Activated CD4-positive, alpha-beta T cell treated with anti-CD3 and anti-CD28 coated beads, Interleukin-2, amount 50 U/mL, for 1 hour (primary cell): ENCODE results near the gene TRIM31.

ENCODE experiments used
- DNase-seq: peaks from one replicate; pipeline ENCODE4 v3.0.0-alpha.2; 2020

Gene TRIM31, protein sequence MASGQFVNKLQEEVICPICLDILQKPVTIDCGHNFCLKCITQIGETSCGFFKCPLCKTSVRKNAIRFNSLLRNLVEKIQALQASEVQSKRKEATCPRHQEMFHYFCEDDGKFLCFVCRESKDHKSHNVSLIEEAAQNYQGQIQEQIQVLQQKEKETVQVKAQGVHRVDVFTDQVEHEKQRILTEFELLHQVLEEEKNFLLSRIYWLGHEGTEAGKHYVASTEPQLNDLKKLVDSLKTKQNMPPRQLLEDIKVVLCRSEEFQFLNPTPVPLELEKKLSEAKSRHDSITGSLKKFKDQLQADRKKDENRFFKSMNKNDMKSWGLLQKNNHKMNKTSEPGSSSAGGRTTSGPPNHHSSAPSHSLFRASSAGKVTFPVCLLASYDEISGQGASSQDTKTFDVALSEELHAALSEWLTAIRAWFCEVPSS

DNA sequence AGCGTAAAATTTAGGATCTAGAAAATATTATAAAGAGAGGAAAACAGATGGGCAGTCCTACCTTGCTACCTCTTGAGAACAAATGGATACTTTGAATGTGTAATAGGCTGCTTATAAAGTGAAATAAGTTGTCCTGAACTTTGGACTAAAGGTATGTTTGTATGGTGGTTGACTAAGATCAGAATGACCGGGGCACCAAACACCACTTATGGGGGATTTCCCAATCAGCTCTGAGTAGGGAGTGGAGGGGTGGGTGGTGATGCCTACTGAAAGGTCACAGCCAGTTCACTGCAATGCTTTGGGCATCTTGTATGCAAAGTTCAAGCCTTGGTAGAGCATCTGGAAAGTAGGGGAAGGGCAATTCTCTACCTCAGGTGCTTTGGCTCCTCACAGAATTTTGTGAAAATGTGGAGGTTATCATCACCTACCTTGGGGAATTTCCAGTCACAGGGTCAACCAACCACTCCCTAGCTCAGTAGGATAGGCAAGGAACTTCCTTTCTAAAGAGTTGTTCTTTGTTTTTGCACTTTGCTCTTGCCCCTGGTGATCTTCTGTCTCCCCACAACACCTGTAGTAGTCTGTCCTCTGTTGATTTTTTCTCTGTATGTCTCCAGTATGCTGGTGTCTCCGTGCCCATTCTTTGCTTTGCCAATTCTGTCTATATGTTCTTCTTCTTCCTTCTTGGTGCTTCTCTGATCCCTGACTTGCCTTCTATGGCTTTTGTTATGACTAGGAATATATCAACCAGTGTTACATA is at the start of gene TRIM31:
Gene TRIM31, minus strand, starts transcription at position 88 of the 757 bp plus-strand sequence. CDS start 285 bp downstream, outside the sequence.
- no peak for DNase-seq

GRCh38 chr6:30162265-30163089 is 49.6 kb upstream of the TRIM31 start:
- DNase-seq, result no peak

DNA sequence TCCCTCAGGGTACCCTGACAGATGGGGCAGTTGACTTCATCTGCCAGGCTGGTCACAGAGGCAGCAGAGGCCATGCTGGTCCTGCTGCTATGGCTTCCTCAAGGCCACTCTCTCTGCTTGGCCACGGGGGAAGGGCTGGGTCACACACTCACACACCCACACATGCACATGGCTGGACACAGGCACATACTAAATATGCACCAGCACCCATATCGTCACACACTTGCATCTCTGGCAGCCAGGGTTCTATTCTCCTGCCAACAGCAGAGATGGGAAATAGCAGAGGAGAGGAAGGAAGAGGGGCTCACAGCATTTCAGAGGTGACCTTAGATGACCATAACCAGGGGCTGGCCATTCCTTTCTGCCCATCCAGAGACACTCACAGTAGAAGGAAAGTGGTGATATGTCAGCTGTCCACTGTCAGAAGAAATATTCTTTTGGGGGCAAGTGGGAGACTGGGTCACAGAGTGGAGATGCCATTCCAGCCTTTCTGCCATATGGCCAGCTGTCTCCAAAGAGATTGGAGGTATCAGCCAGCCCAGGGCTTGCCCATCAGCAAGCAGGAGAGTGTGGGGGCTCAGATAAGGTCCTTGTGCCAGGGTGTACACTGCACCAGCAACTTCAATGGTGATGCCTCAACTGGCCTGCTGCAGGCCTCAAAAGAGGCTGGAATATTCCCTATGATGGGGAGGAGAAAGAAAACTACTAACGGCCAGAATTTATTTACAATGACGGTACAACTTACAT is 48.1 kb upstream of the TRIM31 start, which contains the start of gene TRIM10:
Gene TRIM10, minus strand, starts transcription at position 427 of the 747 bp plus-strand sequence. Its CDS starts 353 bp downstream, at position 74.
- DNase-seq, result no peak

DNA sequence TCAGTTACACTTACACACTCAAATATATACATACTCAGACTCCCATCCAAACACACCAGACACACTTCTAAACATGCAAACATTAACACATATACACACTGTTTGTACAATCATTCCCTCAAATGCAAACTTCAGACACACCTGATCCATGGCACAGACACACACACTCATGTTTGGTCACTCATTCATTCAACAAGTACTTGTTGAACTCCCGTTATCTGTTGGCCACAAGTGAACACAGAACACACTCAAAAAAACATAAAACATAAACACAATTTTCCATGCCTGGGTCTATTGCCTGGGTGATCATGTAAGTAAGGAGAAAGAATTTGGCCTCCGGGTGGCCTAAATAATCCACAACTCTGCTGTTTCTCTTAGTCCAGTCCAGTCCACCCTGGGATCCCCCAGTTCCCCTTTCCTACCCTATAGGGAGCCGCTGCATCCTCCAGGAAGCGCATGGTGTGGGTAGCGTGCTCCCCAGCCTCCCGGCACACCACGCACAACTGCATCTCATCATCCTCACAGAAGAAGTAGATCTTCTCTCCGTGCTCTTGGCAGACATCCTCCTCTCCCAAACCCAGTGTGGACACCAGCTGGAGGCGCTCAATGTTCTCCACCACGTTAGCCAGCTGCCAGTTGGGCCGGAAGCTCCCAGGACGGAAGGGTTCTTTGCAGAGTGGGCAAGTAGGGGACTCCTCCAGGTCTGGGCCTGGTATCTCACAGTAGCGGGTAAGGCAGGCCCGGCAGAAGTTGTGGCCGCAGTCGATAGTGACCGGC is 47.3 kb upstream of the TRIM31 start:
- DNase-seq, result no peak

GRCh38 chr6:30158475-30159040 is 45.7 kb upstream of the TRIM31 start:
- no peak for DNase-seq

DNA sequence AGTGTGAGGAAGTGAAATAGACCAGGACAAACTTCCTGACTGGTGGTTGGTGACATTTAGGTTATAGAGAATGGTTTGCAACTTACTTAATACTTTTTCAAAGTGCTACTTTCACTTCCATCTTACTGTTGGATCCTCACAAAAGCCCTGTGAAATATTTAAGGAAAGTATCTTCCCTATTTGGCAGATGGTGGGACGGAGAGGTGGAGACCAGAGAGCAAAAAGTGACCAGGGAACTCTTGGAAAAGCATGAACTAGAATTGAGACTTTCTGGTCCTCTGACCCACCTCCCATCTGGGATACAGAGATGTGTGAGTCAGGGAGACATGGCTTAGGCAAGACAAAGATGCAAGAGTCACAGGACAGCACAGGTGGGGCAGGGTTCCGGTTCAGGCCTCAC is 45.1 kb upstream of the TRIM31 start:
- DNase-seq, result no peak

GRCh38 chr6:30157581-30157980 is 44.7 kb upstream of the TRIM31 start:
- DNase-seq, result no peak

GRCh38 chr6:30156774-30157173 is 43.9 kb upstream of the TRIM31 start:
- no peak for DNase-seq

- DNase-seq, result no peak
Observed at GRCh38 chr6:30156262-30156599, 43.3 kb upstream of the TRIM31 start.

GRCh38 chr6:30155520-30156261 is 42.8 kb upstream of the TRIM31 start:
- DNase-seq, result no peak

GRCh38 chr6:30154709-30155519 is 42.0 kb upstream of the TRIM31 start:
- DNase-seq, result no peak

GRCh38 chr6:30154061-30154460 is 41.2 kb upstream of the TRIM31 start:
- DNase-seq, result no peak

- DNase-seq, result no peak
Observed at GRCh38 chr6:30152910-30153610, 40.2 kb upstream of the TRIM31 start.

- DNase-seq, result no peak
Observed at GRCh38 chr6:30152016-30152673, 39.3 kb upstream of the TRIM31 start.

- no peak for DNase-seq
Observed at GRCh38 chr6:30151580-30151979, 38.7 kb upstream of the TRIM31 start.

DNA sequence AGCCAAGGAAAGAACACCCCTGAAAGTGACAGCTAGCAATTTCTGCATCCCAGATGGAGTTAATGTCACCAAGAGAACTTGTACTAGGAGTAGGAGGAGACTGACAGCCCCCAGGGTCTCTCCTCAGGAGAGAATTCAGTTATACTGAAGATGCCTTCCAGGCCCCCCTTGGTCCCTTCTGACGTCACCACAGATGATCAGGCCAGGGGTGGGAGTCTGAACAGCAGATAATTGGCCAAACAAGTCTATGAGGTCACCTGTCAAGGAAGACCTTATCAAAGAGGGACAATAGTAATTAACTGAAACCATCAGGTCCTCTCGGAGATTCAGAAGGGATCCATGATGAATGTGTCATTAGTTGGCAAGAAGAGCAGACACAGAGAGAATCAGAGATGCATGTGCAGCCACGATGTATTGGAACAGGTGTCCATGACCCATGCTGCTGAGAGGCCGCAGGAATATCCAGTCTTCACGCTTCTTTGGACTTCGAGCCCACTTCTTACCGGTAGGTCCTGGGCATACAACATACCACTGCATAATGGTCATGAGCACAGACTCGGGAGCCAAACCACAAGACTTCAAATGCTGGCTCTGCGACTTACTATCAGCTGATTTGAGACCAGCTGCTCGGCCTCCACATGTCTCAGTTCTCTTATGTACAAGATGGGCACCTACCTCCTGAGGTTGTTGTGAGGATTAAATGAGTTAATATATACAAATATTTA is 37.9 kb upstream of the TRIM31 start:
- no peak for DNase-seq

DNA sequence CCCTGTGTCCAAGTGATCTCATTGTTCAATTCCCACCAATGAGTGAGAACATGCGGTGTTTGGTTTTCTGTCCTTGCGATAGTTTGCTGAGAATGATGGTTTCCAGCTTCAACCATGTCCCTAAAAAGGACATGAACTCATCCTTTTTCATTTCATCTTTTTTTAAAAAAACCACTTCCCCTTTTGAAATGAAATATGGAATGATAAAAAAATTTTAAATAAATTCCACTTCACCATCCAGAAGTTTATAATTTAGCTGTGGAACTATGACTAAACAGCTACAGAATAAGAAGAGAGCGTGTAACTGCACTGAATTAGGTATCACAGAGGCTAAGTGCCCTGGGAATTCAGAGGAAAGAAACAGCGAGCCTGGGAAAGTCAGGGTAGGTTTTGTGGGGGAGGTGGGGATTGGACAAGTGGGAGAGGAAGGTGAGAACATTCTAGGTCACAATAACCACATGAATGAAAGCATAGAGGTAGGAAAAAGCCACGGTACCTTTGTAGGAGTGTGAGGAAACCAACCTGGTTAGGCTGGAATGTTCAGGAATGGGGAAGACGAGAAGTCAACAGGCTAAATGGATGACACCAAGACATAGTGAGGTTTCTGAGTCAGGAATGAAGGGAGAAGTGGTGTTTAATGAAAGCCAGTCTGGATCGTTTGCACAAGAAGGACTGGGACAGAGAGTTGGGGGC is 37.1 kb upstream of the TRIM31 start:
- DNase-seq, result no peak
